Hepatocyte (in vitro differentiated cells): ENCODE results near the gene FOXL2NB. TPM values are rescaled to one million over a fixed set of nuclear protein-coding genes. Genes with fewer than 3 reads are reported as not detected.

Source experiments
- DNase-seq: peaks from one replicate; pipeline ENCODE4 v3.0.0-alpha.2; 2016; ENCODE audit warnings: low spot score
- H2AFZ ChIP-seq: fragments of 200-600 bp; sonication (generic); 2 replicates; pipeline ENCODE4 v1.6.0; 2016; ENCODE audit warnings: antibody characterized with exemption, mild to moderate bottlenecking
- H3K27ac ChIP-seq: fragments of 200-600 bp; sonication (generic); 2 replicates; pipeline ENCODE4 v1.5.1; 2016; ENCODE audit warnings: mild to moderate bottlenecking
- H3K27me3 ChIP-seq: fragments of 200-600 bp; sonication (generic); 2 replicates; pipeline ENCODE4 v1.6.1; 2016
- H3K36me3 ChIP-seq: fragments of 200-600 bp; sonication (generic); replicated peaks from 2 replicates; pipeline ENCODE4 v1.5.1; 2016; ENCODE audit warnings: low read depth; ENCODE audit not compliant: insufficient read depth
- H3K4me1 ChIP-seq: fragments of 200-600 bp; sonication (generic); 2 replicates; pipeline ENCODE4 v1.5.1; 2016; ENCODE audit warnings: mild to moderate bottlenecking, moderate library complexity; ENCODE audit not compliant: insufficient read depth
- H3K4me2 ChIP-seq: fragments of 200-600 bp; sonication (generic); 2 replicates; pipeline ENCODE4 v1.6.0; 2016
- H3K4me3 ChIP-seq: fragments of 200-600 bp; sonication (generic); 2 replicates; pipeline ENCODE4 v1.5.1; 2016; ENCODE audit warnings: mild to moderate bottlenecking
- H3K79me2 ChIP-seq: fragments of 200-600 bp; sonication (generic); 2 replicates; pipeline ENCODE4 v1.6.0; 2017; ENCODE audit warnings: mild to moderate bottlenecking
- H3K9me2 ChIP-seq: fragments of 200-600 bp; sonication (generic); replicated peaks from 2 replicates; pipeline ENCODE4 v1.6.0; 2017; ENCODE audit warnings: mild to moderate bottlenecking; ENCODE audit not compliant: insufficient read depth
- H3K9me3 ChIP-seq: fragments of 200-600 bp; sonication (generic); 2 replicates; pipeline ENCODE4 v1.5.1; 2016; ENCODE audit warnings: low read depth, mild to moderate bottlenecking
- H4K20me1 ChIP-seq: fragments of 200-600 bp; sonication (generic); 2 replicates; pipeline ENCODE4 v1.6.0; 2016; ENCODE audit warnings: mild to moderate bottlenecking; ENCODE audit not compliant: insufficient read depth, poor library complexity, severe bottlenecking
- CTCF ChIP-seq: fragments of 200-600 bp; sonication (generic); IDR thresholded peaks from 2 replicates; pipeline ENCODE4 v1.5.1; 2016; ENCODE audit warnings: antibody characterized with exemption, mild to moderate bottlenecking; ENCODE audit not compliant: poor library complexity
- EZH2 ChIP-seq: fragments of 200-600 bp; sonication (generic); IDR thresholded peaks from 2 replicates; pipeline ENCODE4 v1.6.1; 2016; ENCODE audit warnings: antibody characterized with exemption, mild to moderate bottlenecking, borderline replicate concordance
- EZH2phosphoT487 ChIP-seq: fragments of 200-600 bp; sonication (generic); IDR thresholded peaks from one replicate; pipeline ENCODE4 v1.6.1; 2018; ENCODE audit warnings: antibody characterized with exemption, mild to moderate bottlenecking, low read depth, moderate library complexity; ENCODE audit not compliant: unreplicated experiment, severe bottlenecking
- WGBS: methylation state at CpG from one replicate; pipeline ENCODE4 v1.1.6; 2016; ENCODE audit warnings: low lambda C conversion rate; ENCODE audit errors: missing lambda C conversion rate; 5-methylcytosine and 5-hydroxymethylcytosine counted together
- polyA plus RNA-seq: library from polyadenylated mRNA; unstranded; fragments of >200 nt; fragmentation: Nextera tagmentation; extraction: Ambion mirVana; gene quantifications from 2 replicates; pipeline ENCODE4 v1.2.1, GENCODE V29; 2016
- total RNA-seq: library from RNA; depleted of rRNA; stranded (reverse); fragments of >200 nt; gene quantifications from 2 replicates; pipeline ENCODE4 v1.2.3, GENCODE V29; 2014

Gene FOXL2NB
- total and polyA plus RNA-seq, 2 experiments from 2014 or later, result not detected

DNA sequence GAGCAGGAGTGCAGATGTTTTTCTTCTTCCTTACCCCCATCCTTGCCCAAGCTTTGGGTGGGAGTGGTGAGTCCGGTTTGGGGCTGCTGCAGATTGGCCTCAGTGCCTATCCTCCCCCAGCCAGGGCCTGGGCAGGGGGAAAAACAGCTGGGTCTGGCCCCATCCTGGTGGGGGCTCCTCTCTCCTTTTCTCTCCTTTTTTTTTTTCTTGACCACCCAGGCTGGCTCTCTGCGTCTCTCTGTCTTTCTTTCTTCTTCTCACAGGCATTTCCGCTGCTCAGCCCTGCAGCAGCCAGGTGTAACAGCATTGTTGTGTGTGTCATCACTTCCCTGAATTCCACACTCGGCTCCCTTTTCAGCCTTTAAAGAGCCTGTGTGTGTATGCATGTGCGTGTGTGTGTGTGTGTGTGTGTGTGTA is 2.0 kb downstream of the FOXL2NB start:
- Histone ChIP-seq H3K9me2 (no peaks in the 10 kb centered on the region), H2AFZ (no peak overlapping the region), H4K20me1 (no peaks in the 10 kb centered on the region), H3K4me1 (peaks cover 35% of the 10 kb centered on the region), H3K36me3 (no peaks in the 10 kb centered on the region), H3K9me3 (no peaks in the 10 kb centered on the region), H3K4me2 (no peak overlapping the region), H3K4me3 (no peak overlapping the region), H3K27ac (no peak overlapping the region), H3K27me3 (peaks cover 97% of the 10 kb centered on the region), H3K79me2 (no peaks in the 10 kb centered on the region)
- DNase-seq, result no peak
- no peak for TF ChIP-seq CTCF
- no peak for TF ChIP-seq EZH2phosphoT487
- no peak for TF ChIP-seq EZH2
- 7% methylated on average over 4 of the region's 5 CpGs for WGBS

- H3K4me1 ChIP-seq, result peaks cover 35% of the 10 kb centered on the region
- H3K27me3 ChIP-seq, result peaks cover 97% of the 10 kb centered on the region
- H3K36me3 ChIP-seq, result no peaks in the 10 kb centered on the region
- no peaks in the 10 kb centered on the region for H3K9me2 ChIP-seq
- no peaks in the 10 kb centered on the region for H3K9me3 ChIP-seq
- peak overlapping the region; percentile 94 for H3K4me2 ChIP-seq
- 2% methylated on average over 26 of the region's 27 CpGs for WGBS
- TF ChIP-seq EZH2 (no peak), CTCF (no peak), EZH2phosphoT487 (peak; percentile 3)
- peak overlapping the region; percentile 56 for H2AFZ ChIP-seq
- H3K27ac ChIP-seq, result no peak overlapping the region
- no peak for DNase-seq
- no peak overlapping the region for H3K4me3 ChIP-seq
- H4K20me1 ChIP-seq, result no peaks in the 10 kb centered on the region
- H3K79me2 ChIP-seq, result no peaks in the 10 kb centered on the region
Observed at GRCh38 chr3:138949445-138950005, 2.5 kb downstream of the FOXL2NB start.

- no peaks in the 10 kb centered on the region for H3K36me3 ChIP-seq
- H3K79me2 ChIP-seq, result no peaks in the 10 kb centered on the region
- H3K9me2 ChIP-seq, result no peaks in the 10 kb centered on the region
- TF ChIP-seq EZH2, result peak; percentile 100
- no peak for TF ChIP-seq CTCF
- peak; percentile 18 for TF ChIP-seq EZH2phosphoT487
- peak overlapping the region; percentile 56 for H2AFZ ChIP-seq
- no peaks in the 10 kb centered on the region for H3K9me3 ChIP-seq
- H4K20me1 ChIP-seq, result no peaks in the 10 kb centered on the region
- peaks cover 29% of the 10 kb centered on the region for H3K4me1 ChIP-seq
- no peak overlapping the region for H3K27ac ChIP-seq
- peak overlapping the region; percentile 29 for H3K4me3 ChIP-seq
- H3K4me2 ChIP-seq, result peak overlapping the region; percentile 94
- DNase-seq, result peak; percentile 54
- 2% methylated on average over 50 of the region's 53 CpGs for WGBS
- peaks cover 97% of the 10 kb centered on the region for H3K27me3 ChIP-seq
Observed at GRCh38 chr3:138950006-138950644, 3.1 kb downstream of the FOXL2NB start.
